K562 (cell line): Measurements from ENCODE around the gene DUSP16. TPM values are rescaled to one million over a fixed set of nuclear protein-coding genes. Genes with fewer than 3 reads are reported as not detected.

Experiments used
- CBFA2T3 ChIP-seq: fragments of 450-650 bp; IDR thresholded peaks from 2 replicates; pipeline ENCODE4 v1.6.1; 2017
- CHCHD3 ChIP-seq: fragments of 250-450 bp; sonication (Bioruptor Pico); IDR thresholded peaks from 2 replicates; pipeline ENCODE4 v2.1.2; 2022; ENCODE audit warnings: mild to moderate bottlenecking
- FOXJ2 ChIP-seq: fragments of 200-800 bp; sonication (Bioruptor generic); IDR thresholded peaks from 2 replicates; pipeline ENCODE4 v1.6.1; 2016; ENCODE audit warnings: missing genetic modification characterization, missing compliant biosample characterization
- MECOM ChIP-seq: fragments of 250-450 bp; sonication (Bioruptor Pico); IDR thresholded peaks from 2 replicates; pipeline ENCODE4 v1.8.0; 2022; ENCODE audit warnings: inconsistent platforms
- MIER1 ChIP-seq: fragments of 450-650 bp; IDR thresholded peaks from 2 replicates; pipeline ENCODE4 v1.6.1; 2016; ENCODE audit warnings: antibody characterized with exemption, mild to moderate bottlenecking, low read depth
- NEUROD1 ChIP-seq: fragments of 150-350 bp; IDR thresholded peaks from 2 replicates; pipeline ENCODE4 v1.6.1; 2014; ENCODE audit warnings: borderline replicate concordance, low read length, low read depth; ENCODE audit not compliant: partially characterized antibody
- POLR3G ChIP-seq: IDR thresholded peaks from 2 replicates; pipeline ENCODE4 v1.6.1; 2011; ENCODE audit not compliant: insufficient read length, insufficient replicate concordance; ENCODE audit errors: extremely low read depth
- RBM39 ChIP-seq: fragments of 200-400 bp; formaldehyde crosslinking; optimal IDR thresholded peaks from 2 replicates; pipeline ENCODE3; 2018; ENCODE audit warnings: low read depth, low read length
- SETDB1 ChIP-seq: IDR thresholded peaks from one replicate; pipeline ENCODE4 v1.6.1; 2012; ENCODE audit warnings: low read length, control low read depth, inconsistent platforms
- TOE1 ChIP-seq, 2 experiments: fragments of 450-650 bp in 1 of 2; sonication (generic) in 1 of 2; formaldehyde crosslinking in 1 of 2; IDR thresholded peaks; 2 replicates each; pipeline versions ENCODE4 v1.7.1 to v1.8.0; 2016 to 2022; ENCODE audit warnings: borderline replicate concordance in 2 of 2, mild to moderate bottlenecking in 2 of 2, antibody characterized with exemption in 1 of 2, inconsistent platforms in 1 of 2, low read depth in 1 of 2, missing genetic modification reagents in 1 of 2, moderate library complexity in 1 of 2
- ZC3H11A ChIP-seq: IDR thresholded peaks from 2 replicates; pipeline ENCODE4 v1.6.1; 2012; ENCODE audit warnings: low read depth, low read length, improper control_type of control experiment
- ZNF253 ChIP-seq: fragments of 250-450 bp; sonication (Bioruptor Pico); conservative IDR thresholded peaks from 2 replicates; pipeline ENCODE4 v1.6.1; 2021; ENCODE audit warnings: mild to moderate bottlenecking
- ZNF347 ChIP-seq: fragments of 450-650 bp; formaldehyde crosslinking; IDR thresholded peaks from 2 replicates; pipeline ENCODE4 v1.4.0; 2020; ENCODE audit warnings: low read depth, mild to moderate bottlenecking, moderate library complexity
- ZNF431 ChIP-seq: sonication (generic); formaldehyde crosslinking; IDR thresholded peaks from 2 replicates; pipeline ENCODE4 v1.8.0; 2022; ENCODE audit warnings: mild to moderate bottlenecking, missing genetic modification reagents
- ZNF778 ChIP-seq: fragments of 450-650 bp; formaldehyde crosslinking; IDR thresholded peaks from 2 replicates; pipeline ENCODE4 v1.4.0; 2020; ENCODE audit warnings: mild to moderate bottlenecking, moderate library complexity
- polyA plus RNA-seq, 8 experiments: library from polyadenylated mRNA; depleted of rRNA in 4 of 8; stranded (reverse) in 5 of 8; unstranded in 3 of 8; fragments of >200 nt; fragmentation: Nextera tagmentation in 2 of 8; fragmentation: Illumina TruSeq in 1 of 8; extraction: Ambion mirVana in 2 of 8; extraction: Trizol in 1 of 8; gene quantifications; 2 replicates each; pipeline versions ENCODE4 v1.2.1 to v1.2.3, GENCODE V29; 2011 to 2014; ENCODE audit warnings: inconsistent platforms in 1 of 8, missing spikeins in 1 of 8
- total RNA-seq, 7 experiments: library from RNA; depleted of rRNA in 6 of 7; stranded (reverse); fragments of >200 nt in 6 of 7; fragmentation: Illumina TruSeq in 2 of 7; extraction: Trizol in 2 of 7; gene quantifications; 2 replicates each; pipeline versions ENCODE4 v1.2.1 to v1.2.3, GENCODE V29; 2011 to 2021; ENCODE audit warnings: low replicate concordance in 1 of 7
- TF ChIP-seq, protein P1 (sequence below): fragments of 450-650 bp; conservative IDR thresholded peaks from 2 replicates; pipeline ENCODE4 v1.6.1; 2016; ENCODE audit warnings: missing genetic modification characterization, low read depth, mild to moderate bottlenecking, control low read depth, missing compliant biosample characterization
- TF ChIP-seq, protein P2 (sequence below): fragments of 250-450 bp; sonication (Bioruptor Pico); IDR thresholded peaks from 2 replicates; pipeline ENCODE4 v1.9.0; 2021; ENCODE audit warnings: mild to moderate bottlenecking, inconsistent platforms
- TF ChIP-seq, protein P3 (sequence below), 2 experiments: IDR thresholded peaks; 2 replicates each; pipeline ENCODE4 v1.6.1; 2011; ENCODE audit warnings: borderline replicate concordance in 1 of 2, control low read depth in 1 of 2, low read depth in 1 of 2, low read length in 1 of 2, mild to moderate bottlenecking in 1 of 2, mixed read lengths in 1 of 2, moderate library complexity in 1 of 2; ENCODE audit not compliant: insufficient read depth in 1 of 2, insufficient read length in 1 of 2, poor library complexity in 1 of 2, severe bottlenecking in 1 of 2; ENCODE audit errors: extremely low read depth in 1 of 2
- TF ChIP-seq, protein P4 (sequence below): fragments of 250-450 bp; sonication (Bioruptor Pico); IDR thresholded peaks from 2 replicates; pipeline ENCODE4 v1.5.0; 2020; ENCODE audit warnings: mild to moderate bottlenecking
- TF ChIP-seq, protein P5 (sequence below): fragments of 450-650 bp; IDR thresholded peaks from 2 replicates; pipeline ENCODE4 v1.6.1; 2016; ENCODE audit warnings: missing biosample characterization, missing genetic modification characterization

DUSP16 gene
- total and polyA plus RNA-seq, 9 of the 15 experiments (the other 6 are each of a cell fraction or from before 2014, with no cell fraction given) = 0.70 to 12.3 (median 5.7) TPM

DNA sequence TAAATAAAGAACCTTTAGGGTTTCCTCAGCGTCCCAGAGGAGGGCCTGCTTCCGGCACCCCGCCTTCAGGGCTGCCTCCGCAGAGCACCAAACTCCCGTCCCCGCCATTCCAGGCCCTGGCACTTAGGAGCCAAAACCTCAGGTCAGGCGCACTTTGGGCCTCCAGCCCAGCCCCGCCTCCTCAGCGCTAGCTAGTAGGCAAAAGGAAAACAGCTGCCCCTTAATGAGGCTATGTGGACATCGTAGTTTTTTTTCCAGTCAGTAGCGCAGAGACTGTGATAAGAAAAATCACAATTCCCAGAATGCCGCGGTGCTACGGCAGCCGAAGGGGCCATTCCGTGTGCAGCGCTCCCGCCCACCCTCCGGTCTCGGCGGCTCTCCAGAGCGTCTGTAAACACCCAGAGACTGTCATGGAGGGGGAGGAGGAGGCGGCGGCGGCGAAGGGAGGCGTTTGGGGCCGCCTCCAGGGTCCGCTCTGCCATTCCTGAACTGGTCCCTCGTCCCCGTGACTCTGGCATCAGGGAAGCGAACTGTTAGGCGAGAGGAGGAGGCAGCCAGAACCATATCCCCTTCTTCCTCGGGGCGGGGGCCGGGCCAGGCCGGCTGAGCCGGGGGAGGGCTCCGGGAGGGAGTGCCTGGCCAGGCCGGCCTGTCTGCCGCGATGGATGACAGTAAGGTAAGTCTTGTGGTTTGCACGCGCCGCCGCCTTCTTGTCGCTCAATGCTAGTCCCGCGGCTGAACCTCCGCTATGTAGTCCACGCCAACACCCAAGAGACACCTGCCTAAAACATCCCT is 49.0 kb upstream of the DUSP16 start, which contains the start of gene CREBL2 (continued):
- TF ChIP-seq, protein P1, sequence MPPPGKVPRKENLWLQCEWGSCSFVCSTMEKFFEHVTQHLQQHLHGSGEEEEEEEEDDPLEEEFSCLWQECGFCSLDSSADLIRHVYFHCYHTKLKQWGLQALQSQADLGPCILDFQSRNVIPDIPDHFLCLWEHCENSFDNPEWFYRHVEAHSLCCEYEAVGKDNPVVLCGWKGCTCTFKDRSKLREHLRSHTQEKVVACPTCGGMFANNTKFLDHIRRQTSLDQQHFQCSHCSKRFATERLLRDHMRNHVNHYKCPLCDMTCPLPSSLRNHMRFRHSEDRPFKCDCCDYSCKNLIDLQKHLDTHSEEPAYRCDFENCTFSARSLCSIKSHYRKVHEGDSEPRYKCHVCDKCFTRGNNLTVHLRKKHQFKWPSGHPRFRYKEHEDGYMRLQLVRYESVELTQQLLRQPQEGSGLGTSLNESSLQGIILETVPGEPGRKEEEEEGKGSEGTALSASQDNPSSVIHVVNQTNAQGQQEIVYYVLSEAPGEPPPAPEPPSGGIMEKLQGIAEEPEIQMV (tag) = no peak
- TF ChIP-seq ZC3H11A (no peak), SETDB1 (no peak), ZNF347 (no peak), CHCHD3 (no peak), ZNF778 (no peak), CBFA2T3 (no peak; the same call in 1 of the 2 replicates), MIER1 (no peak), RBM39 (no peak), MECOM (CRISPR knock-in tag) (no peak), ZNF253 (CRISPR knock-in tag) (no peak), TOE1 (IDR thresholded peaks at IDR 0.05; ENCODE audit: borderline replicate concordance) (peak; percentile 65), TOE1 (CRISPR knock-in tag; IDR thresholded peaks at IDR 0.05; ENCODE audit: borderline replicate concordance, low read depth) (no peak), ZNF431 (CRISPR knock-in tag) (no peak), POLR3G (no peak), NEUROD1 (peak; percentile 67), FOXJ2 (tag) (peak; percentile 86; the same call in 1 of the 2 replicates)
- TF ChIP-seq, protein P2, sequence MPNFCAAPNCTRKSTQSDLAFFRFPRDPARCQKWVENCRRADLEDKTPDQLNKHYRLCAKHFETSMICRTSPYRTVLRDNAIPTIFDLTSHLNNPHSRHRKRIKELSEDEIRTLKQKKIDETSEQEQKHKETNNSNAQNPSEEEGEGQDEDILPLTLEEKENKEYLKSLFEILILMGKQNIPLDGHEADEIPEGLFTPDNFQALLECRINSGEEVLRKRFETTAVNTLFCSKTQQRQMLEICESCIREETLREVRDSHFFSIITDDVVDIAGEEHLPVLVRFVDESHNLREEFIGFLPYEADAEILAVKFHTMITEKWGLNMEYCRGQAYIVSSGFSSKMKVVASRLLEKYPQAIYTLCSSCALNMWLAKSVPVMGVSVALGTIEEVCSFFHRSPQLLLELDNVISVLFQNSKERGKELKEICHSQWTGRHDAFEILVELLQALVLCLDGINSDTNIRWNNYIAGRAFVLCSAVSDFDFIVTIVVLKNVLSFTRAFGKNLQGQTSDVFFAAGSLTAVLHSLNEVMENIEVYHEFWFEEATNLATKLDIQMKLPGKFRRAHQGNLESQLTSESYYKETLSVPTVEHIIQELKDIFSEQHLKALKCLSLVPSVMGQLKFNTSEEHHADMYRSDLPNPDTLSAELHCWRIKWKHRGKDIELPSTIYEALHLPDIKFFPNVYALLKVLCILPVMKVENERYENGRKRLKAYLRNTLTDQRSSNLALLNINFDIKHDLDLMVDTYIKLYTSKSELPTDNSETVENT (CRISPR knock-in tag) = no peak
- TF ChIP-seq, protein P3, sequence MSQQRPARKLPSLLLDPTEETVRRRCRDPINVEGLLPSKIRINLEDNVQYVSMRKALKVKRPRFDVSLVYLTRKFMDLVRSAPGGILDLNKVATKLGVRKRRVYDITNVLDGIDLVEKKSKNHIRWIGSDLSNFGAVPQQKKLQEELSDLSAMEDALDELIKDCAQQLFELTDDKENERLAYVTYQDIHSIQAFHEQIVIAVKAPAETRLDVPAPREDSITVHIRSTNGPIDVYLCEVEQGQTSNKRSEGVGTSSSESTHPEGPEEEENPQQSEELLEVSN (IDR thresholded peaks at IDR 0.05; ENCODE audit: borderline replicate concordance in 1 of 2, extremely low read depth in 1 of 2, insufficient read depth in 1 of 2, insufficient read length in 1 of 2, low read depth in 1 of 2, low read length in 1 of 2, poor library complexity in 1 of 2, severe bottlenecking in 1 of 2) = peak in 1 of 2 experiments; percentile 29
- TF ChIP-seq, protein P4, sequence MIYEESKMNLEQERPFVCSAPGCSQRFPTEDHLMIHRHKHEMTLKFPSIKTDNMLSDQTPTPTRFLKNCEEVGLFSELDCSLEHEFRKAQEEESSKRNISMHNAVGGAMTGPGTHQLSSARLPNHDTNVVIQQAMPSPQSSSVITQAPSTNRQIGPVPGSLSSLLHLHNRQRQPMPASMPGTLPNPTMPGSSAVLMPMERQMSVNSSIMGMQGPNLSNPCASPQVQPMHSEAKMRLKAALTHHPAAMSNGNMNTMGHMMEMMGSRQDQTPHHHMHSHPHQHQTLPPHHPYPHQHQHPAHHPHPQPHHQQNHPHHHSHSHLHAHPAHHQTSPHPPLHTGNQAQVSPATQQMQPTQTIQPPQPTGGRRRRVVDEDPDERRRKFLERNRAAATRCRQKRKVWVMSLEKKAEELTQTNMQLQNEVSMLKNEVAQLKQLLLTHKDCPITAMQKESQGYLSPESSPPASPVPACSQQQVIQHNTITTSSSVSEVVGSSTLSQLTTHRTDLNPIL (CRISPR knock-in tag) = no peak
- TF ChIP-seq, protein P5, sequence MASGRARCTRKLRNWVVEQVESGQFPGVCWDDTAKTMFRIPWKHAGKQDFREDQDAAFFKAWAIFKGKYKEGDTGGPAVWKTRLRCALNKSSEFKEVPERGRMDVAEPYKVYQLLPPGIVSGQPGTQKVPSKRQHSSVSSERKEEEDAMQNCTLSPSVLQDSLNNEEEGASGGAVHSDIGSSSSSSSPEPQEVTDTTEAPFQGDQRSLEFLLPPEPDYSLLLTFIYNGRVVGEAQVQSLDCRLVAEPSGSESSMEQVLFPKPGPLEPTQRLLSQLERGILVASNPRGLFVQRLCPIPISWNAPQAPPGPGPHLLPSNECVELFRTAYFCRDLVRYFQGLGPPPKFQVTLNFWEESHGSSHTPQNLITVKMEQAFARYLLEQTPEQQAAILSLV (tag) = no peak
